GM06990 (cell line): ENCODE results near the gene BCAT1.

Experiments
- DNase-seq: peaks from one replicate; pipeline ENCODE4 v3.0.0-alpha.2; 2011; ENCODE audit not compliant: insufficient read length; ENCODE audit errors: extremely low read depth
- H3K27me3 ChIP-seq: replicated peaks from 2 replicates; pipeline ENCODE4 v1.6.0; 2011; ENCODE audit warnings: low read length; ENCODE audit not compliant: control insufficient read depth, insufficient read depth
- H3K36me3 ChIP-seq: 2 replicates; pipeline ENCODE4 v1.5.1; 2011; ENCODE audit warnings: low read length; ENCODE audit not compliant: control insufficient read depth, insufficient read depth
- H3K4me3 ChIP-seq: replicated peaks from 2 replicates; pipeline ENCODE4 v1.5.1; 2011; ENCODE audit warnings: low read depth, mild to moderate bottlenecking, control low read depth, low read length
- CTCF ChIP-seq: IDR thresholded peaks from 2 replicates; pipeline ENCODE4 v1.5.1; 2011; ENCODE audit warnings: low read length, control low read depth, mild to moderate bottlenecking, inconsistent platforms; ENCODE audit not compliant: insufficient read depth, poor library complexity, severe bottlenecking

BCAT1 gene

GRCh38 chr12:24770334-24770733 lies 178.6 kb downstream of the BCAT1 start:
- DNase-seq: no peak
- Histone ChIP-seq H3K27me3 (no peaks in the 10 kb centered on the region; the same call in 1 of the 2 replicates), H3K4me3 (no peak overlapping the region), H3K36me3 (no peaks in the 10 kb centered on the region)
- TF ChIP-seq CTCF: no peak

- H3K27me3 ChIP-seq: no peaks in the 10 kb centered on the region; the same call in 1 of the 2 replicates
These were observed 179.2 kb downstream of the BCAT1 start for GRCh38 chr12:24769682-24770081.

DNA sequence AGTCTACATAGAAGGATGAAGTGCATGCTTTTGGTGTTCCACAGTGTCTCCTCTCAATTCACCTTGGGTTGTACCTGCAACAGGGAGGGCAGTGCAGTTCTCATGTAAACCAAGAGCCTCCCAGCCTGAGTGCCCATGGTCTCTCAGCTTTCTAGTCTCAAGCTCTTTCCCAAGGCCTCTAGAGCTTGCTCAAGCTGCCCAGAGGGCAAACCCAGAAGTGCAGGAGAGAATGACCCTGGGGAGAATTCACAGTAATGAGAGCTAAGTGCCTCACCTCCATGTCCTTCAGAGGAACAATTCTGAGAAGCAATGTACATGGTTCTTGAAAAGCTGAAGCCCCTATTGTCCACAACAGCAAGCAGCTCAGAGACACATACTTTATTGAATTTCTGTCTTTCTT lies 180.5 kb downstream of the BCAT1 start:
- H3K36me3 ChIP-seq: no peaks in the 10 kb centered on the region
- H3K27me3 ChIP-seq: no peaks in the 10 kb centered on the region; the same call in 1 of the 2 replicates
- DNase-seq: no peak
- no peak for TF ChIP-seq CTCF
- H3K4me3 ChIP-seq: no peak overlapping the region

More at GRCh38 chr12:24769682-24770081, 179.2 kb downstream of the BCAT1 start:
- DNase-seq: no peak
- H3K4me3 ChIP-seq: no peak overlapping the region
- TF ChIP-seq CTCF: no peak
- no peaks in the 10 kb centered on the region for H3K36me3 ChIP-seq

DNA sequence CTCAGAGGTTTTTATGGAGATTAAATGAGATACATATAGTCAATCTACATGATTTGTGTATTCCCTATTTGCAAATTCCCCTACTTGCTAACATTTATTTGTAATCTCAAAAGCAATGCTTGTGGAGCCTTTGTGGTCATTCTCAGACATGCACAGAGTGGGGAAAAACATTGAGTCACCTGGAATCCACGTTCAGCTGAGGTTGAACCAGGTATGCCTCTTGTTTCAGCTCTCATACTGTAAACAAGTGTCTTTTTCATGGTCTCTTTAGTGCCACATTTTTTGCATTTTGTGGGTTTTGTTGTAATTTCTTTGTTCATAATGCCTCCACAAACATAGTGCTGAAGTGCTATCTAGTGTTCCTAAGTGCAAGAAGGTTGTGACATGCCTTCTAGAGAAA lies 181.9 kb downstream of the BCAT1 start:
- no peaks in the 10 kb centered on the region; the same call in 1 of the 2 replicates for H3K27me3 ChIP-seq
- H3K4me3 ChIP-seq: no peak overlapping the region
- H3K36me3 ChIP-seq: no peaks in the 10 kb centered on the region
- no peak for DNase-seq
- no peak for TF ChIP-seq CTCF

- no peaks in the 10 kb centered on the region for H3K36me3 ChIP-seq
- DNase-seq: no peak
- no peak for TF ChIP-seq CTCF
- no peaks in the 10 kb centered on the region; the same call in 1 of the 2 replicates for H3K27me3 ChIP-seq
- no peak overlapping the region for H3K4me3 ChIP-seq
These were observed 184.2 kb downstream of the BCAT1 start for GRCh38 chr12:24764712-24765111.
